Testis (tissue), 3 donors: ENCODE measurements around the gene SLCO4A1. TPM values are rescaled to one million over a fixed set of nuclear protein-coding genes. Genes with fewer than 3 reads are reported as not detected.

Source experiments
- DNase-seq: peaks from one replicate; pipeline ENCODE4 v3.0.0-alpha.2; 2019
- H3K27ac ChIP-seq, 2 donors: fragments of 200-600 bp; sonication (generic); one replicate each; pipeline ENCODE4 v1.5.1; 2019
- H3K27me3 ChIP-seq: fragments of 200-600 bp; sonication (generic); one replicate; pipeline ENCODE4 v1.5.1; 2019
- H3K36me3 ChIP-seq: fragments of 200-600 bp; sonication (generic); one replicate; pipeline ENCODE4 v1.5.1; 2017; ENCODE audit warnings: low read depth; ENCODE audit errors: missing control alignments
- H3K4me1 ChIP-seq: fragments of 200-600 bp; sonication (generic); one replicate; pipeline ENCODE4 v1.5.1; 2019
- H3K4me3 ChIP-seq, 2 donors: fragments of 200-600 bp; sonication (generic); one replicate each; pipeline ENCODE4 v1.5.1; 2017 to 2019
- H3K9me3 ChIP-seq: fragments of 200-600 bp; sonication (generic); one replicate; pipeline ENCODE4 v1.5.1; 2017
- POLR2A ChIP-seq: fragments of 450-650 bp; IDR thresholded peaks from one replicate; pipeline ENCODE4 v1.6.1; 2017; ENCODE audit warnings: antibody characterized with exemption, mild to moderate bottlenecking, moderate library complexity
- WGBS, 2 donors: methylation state at CpG; one replicate each; pipeline ENCODE4 v1.1.5; 2018; 5-methylcytosine and 5-hydroxymethylcytosine counted together
- intact Hi-C: fragments of 100-400 bp; cut with DNase I; formaldehyde crosslinking; loops from one replicate; pipeline ENCODE4 v1.15.1; 2023; ENCODE audit warnings: low total_unique reads
- polyA plus RNA-seq: library from polyadenylated mRNA; stranded (reverse); fragments of 350-450 nt; fragmentation: Illumina TruSeq; extraction: RNeasy Lipid Tissue Mini Kit (QIAGEN cat#74804); gene quantifications from one replicate; pipeline ENCODE4 v1.2.3, GENCODE V29; 2014; ENCODE audit warnings: low read depth, low replicate concordance; ENCODE audit not compliant: insufficient read depth
- total RNA-seq, 2 donors: library from RNA; depleted of rRNA; stranded (reverse); fragments of >200 nt; gene quantifications; one replicate each; pipeline ENCODE4 v1.2.3, GENCODE V29; 2016
- TF ChIP-seq, protein P1 (sequence below), 3 experiments: fragments of 450-650 bp in 2 of 3; fragments of 200-600 bp in 1 of 3; sonication (generic) in 1 of 3; IDR thresholded peaks; one replicate each; pipeline ENCODE4 v1.5.1; 2016 to 2019; ENCODE audit warnings: antibody characterized with exemption in 3 of 3, mild to moderate bottlenecking in 2 of 3, moderate library complexity in 1 of 3

SLCO4A1 gene
- total and polyA plus RNA-seq, 3 donors from 2014 or later, result 4.2 to 14.2 (median 9.8) TPM

DNA sequence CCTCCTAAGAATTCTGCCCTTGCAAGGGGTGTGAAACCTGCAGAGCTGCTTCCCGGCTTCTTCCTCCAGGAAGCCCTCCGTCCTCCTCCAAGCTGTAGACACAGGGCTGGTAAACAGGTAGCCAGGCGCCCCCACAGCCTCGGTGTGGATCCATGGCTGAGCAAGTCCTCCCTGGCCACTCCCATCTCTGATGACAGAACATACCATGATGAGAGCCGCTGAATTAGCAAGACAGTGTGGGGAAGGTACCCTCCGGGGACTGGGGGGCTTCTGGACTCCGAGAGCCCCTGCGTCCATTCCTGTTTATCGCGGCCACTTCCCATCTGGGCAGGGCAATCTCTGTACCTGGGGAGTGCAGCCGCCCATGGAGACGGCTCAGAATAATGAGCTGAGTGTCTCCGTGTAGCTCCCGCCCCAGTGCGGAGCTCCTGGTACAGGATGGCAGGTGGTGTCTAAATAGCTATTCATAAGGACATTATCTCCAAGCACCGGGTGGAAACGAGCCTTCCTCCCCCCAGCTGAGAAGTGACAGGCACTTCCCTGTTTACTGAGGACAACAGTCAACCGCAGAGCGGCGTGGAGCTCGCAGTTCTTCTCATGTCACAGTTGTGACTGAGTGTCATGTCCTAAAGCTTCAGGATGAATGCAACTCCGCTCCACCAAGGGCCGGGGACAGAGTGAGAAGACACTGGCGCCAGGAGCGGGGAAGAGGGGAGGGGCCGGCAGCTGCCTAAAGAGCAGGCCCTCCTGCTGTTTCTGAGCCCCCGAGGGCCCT is 43.7 kb downstream of the SLCO4A1 start:
- H3K4me1 ChIP-seq, result no peaks in the 10 kb centered on the region
- H3K36me3 ChIP-seq, result no peaks in the 10 kb centered on the region
- WGBS, 2 donors, result 35 to 45% methylated on average over 9 to 27 of the region's 27 CpGs
- no peak overlapping the region for H3K27ac ChIP-seq
- TF ChIP-seq, protein P1, sequence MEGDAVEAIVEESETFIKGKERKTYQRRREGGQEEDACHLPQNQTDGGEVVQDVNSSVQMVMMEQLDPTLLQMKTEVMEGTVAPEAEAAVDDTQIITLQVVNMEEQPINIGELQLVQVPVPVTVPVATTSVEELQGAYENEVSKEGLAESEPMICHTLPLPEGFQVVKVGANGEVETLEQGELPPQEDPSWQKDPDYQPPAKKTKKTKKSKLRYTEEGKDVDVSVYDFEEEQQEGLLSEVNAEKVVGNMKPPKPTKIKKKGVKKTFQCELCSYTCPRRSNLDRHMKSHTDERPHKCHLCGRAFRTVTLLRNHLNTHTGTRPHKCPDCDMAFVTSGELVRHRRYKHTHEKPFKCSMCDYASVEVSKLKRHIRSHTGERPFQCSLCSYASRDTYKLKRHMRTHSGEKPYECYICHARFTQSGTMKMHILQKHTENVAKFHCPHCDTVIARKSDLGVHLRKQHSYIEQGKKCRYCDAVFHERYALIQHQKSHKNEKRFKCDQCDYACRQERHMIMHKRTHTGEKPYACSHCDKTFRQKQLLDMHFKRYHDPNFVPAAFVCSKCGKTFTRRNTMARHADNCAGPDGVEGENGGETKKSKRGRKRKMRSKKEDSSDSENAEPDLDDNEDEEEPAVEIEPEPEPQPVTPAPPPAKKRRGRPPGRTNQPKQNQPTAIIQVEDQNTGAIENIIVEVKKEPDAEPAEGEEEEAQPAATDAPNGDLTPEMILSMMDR (IDR thresholded peaks at IDR 0.05), result no peak
- no peak for TF ChIP-seq POLR2A
- no peaks in the 10 kb centered on the region for H3K9me3 ChIP-seq
- DNase-seq, result peak; percentile 33
- H3K27me3 ChIP-seq, result no peaks in the 10 kb centered on the region
- H3K4me3 ChIP-seq, result no peak overlapping the region
- intact Hi-C loops, result no loop called here

DNA sequence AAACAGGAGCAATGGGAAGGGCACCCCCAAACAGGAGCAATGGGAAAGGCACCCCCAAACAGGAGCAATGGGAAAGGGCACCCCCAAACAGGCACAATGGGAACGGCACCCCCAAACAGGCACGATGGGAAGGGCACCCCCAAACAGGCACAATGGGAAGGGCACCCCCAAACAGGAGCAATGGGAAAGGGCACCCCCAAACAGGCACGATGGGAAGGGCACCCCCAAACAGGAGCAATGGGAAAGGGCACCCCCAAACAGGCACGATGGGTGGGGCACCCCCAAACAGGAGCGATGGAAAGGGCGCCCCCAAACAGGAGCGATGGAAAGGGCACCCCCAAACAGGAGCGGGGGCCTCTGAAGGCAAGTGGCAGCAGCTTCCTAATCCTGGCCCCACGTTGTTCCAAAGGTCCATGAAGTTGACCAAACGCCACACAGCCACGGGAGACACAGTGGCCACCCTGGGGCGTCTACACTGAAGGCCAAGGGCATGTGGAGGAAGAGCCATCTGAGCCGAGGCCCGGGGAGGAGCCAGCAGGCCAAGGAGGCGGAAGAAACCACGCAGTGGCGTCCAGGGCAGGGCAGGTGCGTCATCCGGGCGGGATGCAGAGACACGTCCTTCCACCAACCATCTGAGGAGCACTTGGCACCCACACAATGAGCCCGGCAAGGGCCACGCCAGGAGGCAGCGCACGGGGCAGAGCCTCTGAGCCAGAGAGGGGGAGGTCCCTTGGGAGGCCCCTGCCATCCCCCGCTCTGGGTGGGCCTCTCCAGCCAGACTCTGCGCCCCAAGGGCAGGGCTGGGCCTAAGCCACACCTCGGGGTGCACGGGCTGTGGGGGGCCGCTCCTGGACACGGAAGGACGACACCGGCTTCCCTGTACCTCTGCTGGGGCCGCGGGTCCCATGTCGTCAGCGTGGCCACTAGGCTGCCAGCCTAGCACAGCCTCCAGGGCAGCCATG is 44.8 kb downstream of the SLCO4A1 start:
- intact Hi-C loops, result no loop called here
- no peak overlapping the region for H3K27ac ChIP-seq
- no peak overlapping the region for H3K4me3 ChIP-seq
- H3K4me1 ChIP-seq, result no peaks in the 10 kb centered on the region
- TF ChIP-seq, protein P1 (IDR thresholded peaks at IDR 0.05), result no peak
- no peak for TF ChIP-seq POLR2A
- no peaks in the 10 kb centered on the region for H3K36me3 ChIP-seq
- no peak for DNase-seq
- H3K27me3 ChIP-seq, result no peaks in the 10 kb centered on the region
- H3K9me3 ChIP-seq, result no peaks in the 10 kb centered on the region
- 87 to 89% methylated on average over 12 to 37 of the region's 37 CpGs for WGBS, 2 donors

DNA sequence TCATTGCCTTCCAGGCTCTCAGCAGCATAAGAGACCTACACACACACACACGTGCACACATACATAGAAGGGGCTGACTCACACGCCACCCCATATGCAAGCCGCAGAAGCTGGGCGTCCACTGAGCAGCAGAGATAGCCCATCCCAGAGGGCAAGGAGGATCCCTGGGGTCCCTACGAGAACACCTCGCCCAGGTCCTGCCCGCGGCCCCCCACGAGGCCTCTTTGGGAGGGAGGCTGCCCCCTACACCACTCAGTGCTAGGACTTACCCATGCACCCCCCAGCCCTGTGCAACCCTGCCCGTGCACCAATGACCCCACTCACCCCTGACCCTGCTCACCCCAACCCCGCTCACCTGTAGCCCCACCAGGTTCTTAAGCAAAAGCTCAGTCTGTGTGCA is 45.8 kb downstream of the SLCO4A1 start:
- no peaks in the 10 kb centered on the region for H3K27me3 ChIP-seq
- H3K27ac ChIP-seq, result no peak overlapping the region
- H3K4me1 ChIP-seq, result no peaks in the 10 kb centered on the region
- no peaks in the 10 kb centered on the region for H3K9me3 ChIP-seq
- H3K4me3 ChIP-seq, result no peak overlapping the region
- DNase-seq, result no peak
- H3K36me3 ChIP-seq, result no peaks in the 10 kb centered on the region
- intact Hi-C loops, result no loop called here
- 96 to 98% methylated on average over 6 to 11 of the region's 11 CpGs for whole genome bisulfite sequencing, 2 donors
- TF ChIP-seq, protein P1 (IDR thresholded peaks at IDR 0.05), result no peak
- no peak for TF ChIP-seq POLR2A

DNA sequence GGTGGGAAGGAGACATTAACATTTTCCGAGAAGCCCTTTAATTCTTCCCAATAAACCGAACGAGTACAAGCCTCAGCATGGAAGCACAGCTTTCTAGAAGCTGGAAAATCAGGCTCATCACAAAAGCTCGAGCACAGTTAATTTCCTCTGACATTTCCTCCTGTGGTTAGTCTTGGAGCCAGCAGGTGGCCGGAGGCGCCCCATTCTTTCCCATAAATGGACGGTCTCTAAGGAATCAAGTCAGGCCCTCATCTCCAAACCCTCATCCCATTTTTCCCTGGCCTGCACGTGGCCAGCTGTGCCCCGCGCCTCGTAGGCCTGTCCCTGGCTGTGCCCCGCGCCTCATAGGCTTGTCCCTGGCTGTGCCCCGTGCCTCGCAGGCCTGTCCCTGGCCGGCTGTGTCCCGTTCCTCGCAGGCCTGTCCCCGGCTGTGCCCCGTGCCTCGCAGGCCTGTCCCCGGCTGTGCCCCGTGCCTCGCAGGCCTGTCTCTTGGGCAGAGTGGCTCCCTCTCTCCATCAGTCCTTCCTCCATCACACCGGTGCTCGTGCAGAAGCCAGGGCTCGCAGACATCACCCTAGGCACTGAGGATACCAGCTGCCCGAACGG is 46.7 kb downstream of the SLCO4A1 start:
- Histone ChIP-seq H3K4me3 (no peak overlapping the region), H3K27me3 (no peaks in the 10 kb centered on the region), H3K27ac (no peak overlapping the region), H3K4me1 (no peaks in the 10 kb centered on the region), H3K9me3 (no peaks in the 10 kb centered on the region), H3K36me3 (no peaks in the 10 kb centered on the region)
- no peak for DNase-seq
- 87 to 92% methylated on average over 29 of the region's 29 CpGs for WGBS, 2 donors
- TF ChIP-seq, protein P1 (IDR thresholded peaks at IDR 0.05), result no peak
- no peak for TF ChIP-seq POLR2A
- intact Hi-C loops, result no loop called here
